A549 (cell line): ENCODE data around the gene ATM. TPM values are rescaled to one million over a fixed set of nuclear protein-coding genes. Genes with fewer than 3 reads are reported as not detected.

Experiments
- ATAC-seq, 2 experiments: fragments of 200-7000 bp in 1 of 2; fragments of >200 bp in 1 of 2; cut with Nextera tagmentation in 1 of 2; cut with Tn5 transposase in 1 of 2; 3 replicates each; pipeline versions ENCODE4 v1.8.0 to v1.9.1; 2018 to 2020; ENCODE audit warnings: mild to moderate bottlenecking in 1 of 2, moderate library complexity in 1 of 2
- CTCF ChIA-PET: fragments of 300-600 bp; sonication (Branson Sonifier 250); formaldehyde crosslinking; extraction: SDS; loops from one replicate; lab custom pipeline; 2021; ENCODE audit warnings: antibody characterized with exemption, inconsistent platforms; lab: Yijun Ruan, JAX
- POLR2A ChIA-PET: fragments of 350-600 bp; formaldehyde crosslinking; extraction: SDS; loops from one replicate; lab custom pipeline; 2021; ENCODE audit warnings: antibody characterized with exemption, inconsistent platforms; lab: Yijun Ruan, JAX
- DNase-seq, 2 experiments: peaks; one replicate each; pipeline versions ENCODE4 v3.0.0 to v3.0.0-alpha.2; 2011 to 2016; ENCODE audit warnings: low read depth in 1 of 2, low spot score in 1 of 2
- FAIRE-seq: peaks from 2 replicates; lab custom pipeline; 2011; peaks lifted over from hg19 to GRCh38; lab: Jason Lieb, UNC
- H3K27ac ChIP-seq, 2 experiments: fragments of >200 bp; sonication (Bioruptor Twin); formaldehyde crosslinking; 3 replicates each; pipeline ENCODE4 v1.5.1; 2016 to 2017
- H3K4me1 ChIP-seq: fragments of >200 bp; sonication (Bioruptor Twin); formaldehyde crosslinking; 3 replicates; pipeline ENCODE4 v1.6.1; 2016
- H3K4me2 ChIP-seq: fragments of >200 bp; sonication (Bioruptor Twin); formaldehyde crosslinking; 3 replicates; pipeline ENCODE4 v1.6.1; 2016
- H3K4me3 ChIP-seq: fragments of >200 bp; sonication (Bioruptor Twin); formaldehyde crosslinking; 3 replicates; pipeline ENCODE4 v1.5.1; 2016
- H3K9me3 ChIP-seq: fragments of >200 bp; sonication (Bioruptor Twin); formaldehyde crosslinking; 3 replicates; pipeline ENCODE4 v1.6.1; 2016
- EHF ChIP-seq: fragments of 250-450 bp; sonication (Bioruptor Pico); IDR thresholded peaks from 2 replicates; pipeline ENCODE4 v1.5.0; 2020; ENCODE audit warnings: mild to moderate bottlenecking
- ELK1 ChIP-seq: fragments of 150-350 bp; IDR thresholded peaks from 2 replicates; pipeline ENCODE4 v1.6.1; 2014; ENCODE audit warnings: low read depth, mild to moderate bottlenecking, low read length
- EP300 ChIP-seq, 2 experiments: fragments of >200 bp; sonication (Bioruptor Twin); formaldehyde crosslinking; IDR thresholded peaks; 2 replicates in 1 of 2; 3 replicates in 1 of 2; pipeline ENCODE4 v1.6.1; 2016 to 2017
- FOSB ChIP-seq: fragments of 250-450 bp; sonication (Bioruptor Pico); IDR thresholded peaks from 2 replicates; pipeline ENCODE4 v1.5.0; 2020; ENCODE audit warnings: mild to moderate bottlenecking, moderate library complexity
- GATA3 ChIP-seq: IDR thresholded peaks from 2 replicates; pipeline ENCODE4 v1.6.1; 2012; ENCODE audit warnings: borderline replicate concordance
- JUNB ChIP-seq: fragments of >200 bp; sonication (Bioruptor Twin); formaldehyde crosslinking; IDR thresholded peaks from 2 replicates; pipeline ENCODE4 v1.6.1; 2016
- KDM1A ChIP-seq: fragments of 200-600 bp; sonication (generic); IDR thresholded peaks from 2 replicates; pipeline ENCODE4 v1.6.1; 2016; ENCODE audit warnings: low read depth, mild to moderate bottlenecking
- MAFK ChIP-seq: fragments of 450-650 bp; IDR thresholded peaks from 2 replicates; pipeline ENCODE4 v1.6.1; 2014; ENCODE audit not compliant: partially characterized antibody
- MAX ChIP-seq: IDR thresholded peaks from 2 replicates; pipeline ENCODE4 v1.6.1; 2012
- PBX3 ChIP-seq: IDR thresholded peaks from 2 replicates; pipeline ENCODE4 v1.6.1; 2012
- PHF8 ChIP-seq: fragments of 200-600 bp; sonication (generic); IDR thresholded peaks from 2 replicates; pipeline ENCODE4 v1.6.1; 2016; ENCODE audit warnings: low read depth, mild to moderate bottlenecking, antibody characterized with exemption, moderate library complexity, borderline replicate concordance
- RCOR1 ChIP-seq: fragments of 150-350 bp; IDR thresholded peaks from 2 replicates; pipeline ENCODE4 v1.6.1; 2014; ENCODE audit warnings: antibody characterized with exemption, low read length, low read depth
- ZSCAN20 ChIP-seq: fragments of 250-450 bp; sonication (Bioruptor Pico); IDR thresholded peaks from 2 replicates; pipeline ENCODE4 v1.8.0; 2022; ENCODE audit warnings: mild to moderate bottlenecking, moderate library complexity
- WGBS: methylation state at CpG from one replicate; pipeline ENCODE4 v1.1.6; 2017; ENCODE audit errors: missing lambda C conversion rate; 5-methylcytosine and 5-hydroxymethylcytosine counted together
- polyA plus RNA-seq, 4 experiments: library from polyadenylated mRNA; depleted of rRNA in 3 of 4; stranded (reverse); fragments of >200 nt; fragmentation: RNase III in 1 of 4; extraction: RNeasy Plus Mini Kit Qiagen cat#74134 plus additional on column Dnase treatment in 1 of 4; gene quantifications; 2 replicates in 3 of 4; 3 replicates in 1 of 4; pipeline ENCODE4 v1.2.3, GENCODE V29; 2011 to 2017
- TF ChIP-seq, protein P1 (sequence below): fragments of >200 bp; sonication (Bioruptor Twin); formaldehyde crosslinking; IDR thresholded peaks from 2 replicates; pipeline ENCODE4 v1.6.1; 2016
- TF ChIP-seq, protein P2 (sequence below): fragments of >200 bp; sonication (Bioruptor Twin); formaldehyde crosslinking; IDR thresholded peaks from 3 replicates; pipeline ENCODE4 v1.5.1; 2016
- TF ChIP-seq, protein P3 (sequence below): fragments of 250-450 bp; sonication (Bioruptor Pico); IDR thresholded peaks from 2 replicates; pipeline ENCODE4 v1.5.0; 2020; ENCODE audit warnings: low read depth, mild to moderate bottlenecking, moderate library complexity
- TF ChIP-seq, protein P4 (sequence below): IDR thresholded peaks from 2 replicates; pipeline ENCODE4 v1.6.1; 2012; ENCODE audit warnings: low read depth, borderline replicate concordance
- TF ChIP-seq, protein P5 (sequence below): fragments of 200-600 bp; sonication (generic); IDR thresholded peaks from 2 replicates; pipeline ENCODE4 v1.6.1; 2016; ENCODE audit warnings: antibody characterized with exemption, mild to moderate bottlenecking, moderate library complexity
- TF ChIP-seq, protein P6 (sequence below): fragments of 250-450 bp; sonication (Bioruptor Pico); IDR thresholded peaks from 2 replicates; pipeline ENCODE4 v1.5.0; 2021; ENCODE audit warnings: mild to moderate bottlenecking, moderate library complexity, borderline replicate concordance

ATM gene
- polyA plus RNA-seq, 2 of the 4 experiments (the other 2 are of a cell fraction), result 15.6 to 40.4 TPM

GRCh38 chr11:108237058-108237481 is 14.2 kb downstream of the ATM start:
- POLR2A ChIA-PET, result no interaction called here

GRCh38 chr11:108239076-108239475 is 16.2 kb downstream of the ATM start:
- Histone ChIP-seq H3K4me1 (no peaks in the 10 kb centered on the region), H3K9me3 (no peaks in the 10 kb centered on the region), H3K27ac (no peak overlapping the region), H3K4me2 (no peak overlapping the region), H3K4me3 (no peak overlapping the region)
- ChIA-PET POLR2A (no interaction called here), CTCF (no interaction called here)
- DNase-seq, result no peak
- FAIRE-seq, result no peak
- no peak for ATAC-seq
- TF ChIP-seq PBX3 (no peak), MAX (no peak), KDM1A (no peak), MAFK (no peak), ZSCAN20 (no peak)
- TF ChIP-seq, protein P1, sequence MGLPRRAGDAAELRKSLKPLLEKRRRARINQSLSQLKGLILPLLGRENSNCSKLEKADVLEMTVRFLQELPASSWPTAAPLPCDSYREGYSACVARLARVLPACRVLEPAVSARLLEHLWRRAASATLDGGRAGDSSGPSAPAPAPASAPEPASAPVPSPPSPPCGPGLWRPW, result no peak
- TF ChIP-seq, protein P2, sequence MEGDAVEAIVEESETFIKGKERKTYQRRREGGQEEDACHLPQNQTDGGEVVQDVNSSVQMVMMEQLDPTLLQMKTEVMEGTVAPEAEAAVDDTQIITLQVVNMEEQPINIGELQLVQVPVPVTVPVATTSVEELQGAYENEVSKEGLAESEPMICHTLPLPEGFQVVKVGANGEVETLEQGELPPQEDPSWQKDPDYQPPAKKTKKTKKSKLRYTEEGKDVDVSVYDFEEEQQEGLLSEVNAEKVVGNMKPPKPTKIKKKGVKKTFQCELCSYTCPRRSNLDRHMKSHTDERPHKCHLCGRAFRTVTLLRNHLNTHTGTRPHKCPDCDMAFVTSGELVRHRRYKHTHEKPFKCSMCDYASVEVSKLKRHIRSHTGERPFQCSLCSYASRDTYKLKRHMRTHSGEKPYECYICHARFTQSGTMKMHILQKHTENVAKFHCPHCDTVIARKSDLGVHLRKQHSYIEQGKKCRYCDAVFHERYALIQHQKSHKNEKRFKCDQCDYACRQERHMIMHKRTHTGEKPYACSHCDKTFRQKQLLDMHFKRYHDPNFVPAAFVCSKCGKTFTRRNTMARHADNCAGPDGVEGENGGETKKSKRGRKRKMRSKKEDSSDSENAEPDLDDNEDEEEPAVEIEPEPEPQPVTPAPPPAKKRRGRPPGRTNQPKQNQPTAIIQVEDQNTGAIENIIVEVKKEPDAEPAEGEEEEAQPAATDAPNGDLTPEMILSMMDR, result no peak

More at GRCh38 chr11:108237058-108237481, 14.2 kb downstream of the ATM start:
- Histone ChIP-seq H3K9me3 (no peaks in the 10 kb centered on the region), H3K4me3 (no peak overlapping the region), H3K4me1 (no peaks in the 10 kb centered on the region), H3K4me2 (no peak overlapping the region), H3K27ac (no peak overlapping the region)
- no peak for DNase-seq
- no peak for ATAC-seq
- no peak for FAIRE-seq
- 95% methylated on average over 1 of the region's 1 CpG for WGBS
- TF ChIP-seq MAFK (peak; percentile 37), GATA3 (no peak), JUNB (no peak), EHF (CRISPR knock-in tag) (no peak)
- CTCF ChIA-PET, result no interaction called here

DNA sequence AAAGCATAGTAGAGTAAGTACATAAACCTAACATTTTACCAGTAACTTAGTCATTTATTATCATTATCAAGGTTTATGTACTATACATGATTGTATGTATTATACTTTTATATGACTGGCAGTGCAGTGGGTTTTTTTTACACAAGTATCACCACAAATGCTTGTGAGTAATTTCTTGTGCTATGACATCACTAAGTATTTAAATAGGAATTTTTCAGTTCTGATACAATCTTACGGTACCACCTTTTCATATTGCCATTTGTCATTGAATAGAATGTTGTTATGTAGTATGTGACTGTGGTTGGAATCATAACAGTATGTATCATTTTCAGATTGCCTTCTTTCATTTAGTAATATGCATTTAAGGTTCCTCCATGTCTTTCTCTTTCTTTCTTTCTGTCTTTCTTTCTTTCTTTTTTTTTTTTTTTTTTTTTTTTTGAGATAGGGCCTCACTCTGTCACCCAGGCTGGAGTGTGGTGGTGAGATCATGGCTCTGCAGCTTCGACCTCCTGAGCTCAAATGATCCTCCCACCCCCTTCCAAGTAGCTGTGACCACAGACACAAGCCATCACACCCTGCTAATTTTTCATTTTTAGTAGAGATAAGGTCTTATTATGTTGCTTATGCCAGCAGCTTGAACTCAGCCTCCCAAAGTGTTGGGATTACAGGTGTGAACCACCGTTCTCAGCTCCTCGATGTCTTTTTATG is 18.6 kb downstream of the ATM start:
- FAIRE-seq, result no peak
- CTCF ChIA-PET, result interaction anchor here (0.9 kb wide), 1 partner anchor 16 kb away, joined by 3 read pairs; no protein-coding TSS in a partner anchor
- POLR2A ChIA-PET, result interaction anchor here (0.5 kb wide), 1 partner anchor 251 kb away, joined by 3 read pairs; no protein-coding TSS in a partner anchor
- TF ChIP-seq PHF8 (no peak), FOSB (no peak), EHF (CRISPR knock-in tag) (no peak), ELK1 (no peak), EP300 (IDR thresholded peaks at IDR 0.05) (no peak), RCOR1 (no peak)
- TF ChIP-seq, protein P3, sequence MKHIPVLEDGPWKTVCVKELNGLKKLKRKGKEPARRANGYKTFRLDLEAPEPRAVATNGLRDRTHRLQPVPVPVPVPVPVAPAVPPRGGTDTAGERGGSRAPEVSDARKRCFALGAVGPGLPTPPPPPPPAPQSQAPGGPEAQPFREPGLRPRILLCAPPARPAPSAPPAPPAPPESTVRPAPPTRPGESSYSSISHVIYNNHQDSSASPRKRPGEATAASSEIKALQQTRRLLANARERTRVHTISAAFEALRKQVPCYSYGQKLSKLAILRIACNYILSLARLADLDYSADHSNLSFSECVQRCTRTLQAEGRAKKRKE (CRISPR knock-in tag), result no peak
- TF ChIP-seq, protein P4, sequence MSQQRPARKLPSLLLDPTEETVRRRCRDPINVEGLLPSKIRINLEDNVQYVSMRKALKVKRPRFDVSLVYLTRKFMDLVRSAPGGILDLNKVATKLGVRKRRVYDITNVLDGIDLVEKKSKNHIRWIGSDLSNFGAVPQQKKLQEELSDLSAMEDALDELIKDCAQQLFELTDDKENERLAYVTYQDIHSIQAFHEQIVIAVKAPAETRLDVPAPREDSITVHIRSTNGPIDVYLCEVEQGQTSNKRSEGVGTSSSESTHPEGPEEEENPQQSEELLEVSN, result no peak
- TF ChIP-seq, protein P5, sequence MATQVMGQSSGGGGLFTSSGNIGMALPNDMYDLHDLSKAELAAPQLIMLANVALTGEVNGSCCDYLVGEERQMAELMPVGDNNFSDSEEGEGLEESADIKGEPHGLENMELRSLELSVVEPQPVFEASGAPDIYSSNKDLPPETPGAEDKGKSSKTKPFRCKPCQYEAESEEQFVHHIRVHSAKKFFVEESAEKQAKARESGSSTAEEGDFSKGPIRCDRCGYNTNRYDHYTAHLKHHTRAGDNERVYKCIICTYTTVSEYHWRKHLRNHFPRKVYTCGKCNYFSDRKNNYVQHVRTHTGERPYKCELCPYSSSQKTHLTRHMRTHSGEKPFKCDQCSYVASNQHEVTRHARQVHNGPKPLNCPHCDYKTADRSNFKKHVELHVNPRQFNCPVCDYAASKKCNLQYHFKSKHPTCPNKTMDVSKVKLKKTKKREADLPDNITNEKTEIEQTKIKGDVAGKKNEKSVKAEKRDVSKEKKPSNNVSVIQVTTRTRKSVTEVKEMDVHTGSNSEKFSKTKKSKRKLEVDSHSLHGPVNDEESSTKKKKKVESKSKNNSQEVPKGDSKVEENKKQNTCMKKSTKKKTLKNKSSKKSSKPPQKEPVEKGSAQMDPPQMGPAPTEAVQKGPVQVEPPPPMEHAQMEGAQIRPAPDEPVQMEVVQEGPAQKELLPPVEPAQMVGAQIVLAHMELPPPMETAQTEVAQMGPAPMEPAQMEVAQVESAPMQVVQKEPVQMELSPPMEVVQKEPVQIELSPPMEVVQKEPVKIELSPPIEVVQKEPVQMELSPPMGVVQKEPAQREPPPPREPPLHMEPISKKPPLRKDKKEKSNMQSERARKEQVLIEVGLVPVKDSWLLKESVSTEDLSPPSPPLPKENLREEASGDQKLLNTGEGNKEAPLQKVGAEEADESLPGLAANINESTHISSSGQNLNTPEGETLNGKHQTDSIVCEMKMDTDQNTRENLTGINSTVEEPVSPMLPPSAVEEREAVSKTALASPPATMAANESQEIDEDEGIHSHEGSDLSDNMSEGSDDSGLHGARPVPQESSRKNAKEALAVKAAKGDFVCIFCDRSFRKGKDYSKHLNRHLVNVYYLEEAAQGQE, result no peak
- TF ChIP-seq, protein P6, sequence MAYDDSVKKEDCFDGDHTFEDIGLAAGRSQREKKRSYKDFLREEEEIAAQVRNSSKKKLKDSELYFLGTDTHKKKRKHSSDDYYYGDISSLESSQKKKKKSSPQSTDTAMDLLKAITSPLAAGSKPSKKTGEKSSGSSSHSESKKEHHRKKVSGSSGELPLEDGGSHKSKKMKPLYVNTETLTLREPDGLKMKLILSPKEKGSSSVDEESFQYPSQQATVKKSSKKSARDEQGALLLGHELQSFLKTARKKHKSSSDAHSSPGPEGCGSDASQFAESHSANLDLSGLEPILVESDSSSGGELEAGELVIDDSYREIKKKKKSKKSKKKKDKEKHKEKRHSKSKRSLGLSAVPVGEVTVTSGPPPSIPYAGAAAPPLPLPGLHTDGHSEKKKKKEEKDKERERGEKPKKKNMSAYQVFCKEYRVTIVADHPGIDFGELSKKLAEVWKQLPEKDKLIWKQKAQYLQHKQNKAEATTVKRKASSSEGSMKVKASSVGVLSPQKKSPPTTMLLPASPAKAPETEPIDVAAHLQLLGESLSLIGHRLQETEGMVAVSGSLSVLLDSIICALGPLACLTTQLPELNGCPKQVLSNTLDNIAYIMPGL (CRISPR knock-in tag), result no peak

More for the DNA sequence above, 18.6 kb downstream of the ATM start:
- DNase-seq (no peak), ATAC-seq (no peak)
- no peak overlapping the region for H3K4me2 ChIP-seq
- 95% methylated on average over 4 of the region's 4 CpGs for WGBS
- no peaks in the 10 kb centered on the region for H3K9me3 ChIP-seq
- H3K4me1 ChIP-seq, result no peaks in the 10 kb centered on the region
- H3K4me3 ChIP-seq, result no peak overlapping the region
- no peak overlapping the region for H3K27ac ChIP-seq
